ENCODE results near the gene MARCO.

Gene MARCO, protein sequence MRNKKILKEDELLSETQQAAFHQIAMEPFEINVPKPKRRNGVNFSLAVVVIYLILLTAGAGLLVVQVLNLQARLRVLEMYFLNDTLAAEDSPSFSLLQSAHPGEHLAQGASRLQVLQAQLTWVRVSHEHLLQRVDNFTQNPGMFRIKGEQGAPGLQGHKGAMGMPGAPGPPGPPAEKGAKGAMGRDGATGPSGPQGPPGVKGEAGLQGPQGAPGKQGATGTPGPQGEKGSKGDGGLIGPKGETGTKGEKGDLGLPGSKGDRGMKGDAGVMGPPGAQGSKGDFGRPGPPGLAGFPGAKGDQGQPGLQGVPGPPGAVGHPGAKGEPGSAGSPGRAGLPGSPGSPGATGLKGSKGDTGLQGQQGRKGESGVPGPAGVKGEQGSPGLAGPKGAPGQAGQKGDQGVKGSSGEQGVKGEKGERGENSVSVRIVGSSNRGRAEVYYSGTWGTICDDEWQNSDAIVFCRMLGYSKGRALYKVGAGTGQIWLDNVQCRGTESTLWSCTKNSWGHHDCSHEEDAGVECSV

DNA sequence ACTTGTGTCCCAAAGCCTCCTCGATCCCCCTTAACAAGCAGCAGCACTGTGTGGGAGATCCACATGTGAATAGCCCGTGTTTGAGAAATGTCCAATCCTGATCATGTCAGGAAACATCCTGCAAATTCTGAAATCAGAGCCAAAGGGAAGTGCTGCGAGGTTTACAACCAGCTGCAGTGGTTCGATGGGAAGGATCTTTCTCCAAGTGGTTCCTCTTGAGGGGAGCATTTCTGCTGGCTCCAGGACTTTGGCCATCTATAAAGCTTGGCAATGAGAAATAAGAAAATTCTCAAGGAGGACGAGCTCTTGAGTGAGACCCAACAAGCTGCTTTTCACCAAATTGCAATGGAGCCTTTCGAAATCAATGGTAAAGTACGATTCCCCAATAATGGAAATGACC is at the start of gene MARCO:
Gene MARCO (plus strand): TSS at position 164 of the 400 bp plus-strand sequence. CDS start 107 bp downstream, at position 271.
- no peak for DNase-seq

DNA sequence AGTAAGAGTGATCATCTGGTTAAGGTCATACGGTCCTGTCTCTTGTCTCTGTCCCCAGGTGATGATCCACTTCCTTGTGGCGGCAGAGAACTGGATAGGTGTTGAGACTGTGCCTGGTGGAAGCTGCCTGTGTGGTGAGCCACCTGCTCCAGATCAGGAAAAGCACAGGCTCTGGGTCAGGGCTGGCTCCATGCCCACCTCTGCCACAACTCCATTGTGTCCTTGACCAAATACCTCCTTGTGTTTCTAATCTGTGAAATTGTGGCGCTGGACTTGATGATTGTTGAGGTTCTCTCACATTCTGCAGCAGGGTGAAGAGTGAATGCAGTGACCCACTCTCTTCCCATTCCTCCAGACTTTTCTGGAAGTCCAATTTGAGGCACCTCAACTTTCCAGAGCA is 48.9 kb upstream of the MARCO start:
- DNase-seq: no peak

DNA sequence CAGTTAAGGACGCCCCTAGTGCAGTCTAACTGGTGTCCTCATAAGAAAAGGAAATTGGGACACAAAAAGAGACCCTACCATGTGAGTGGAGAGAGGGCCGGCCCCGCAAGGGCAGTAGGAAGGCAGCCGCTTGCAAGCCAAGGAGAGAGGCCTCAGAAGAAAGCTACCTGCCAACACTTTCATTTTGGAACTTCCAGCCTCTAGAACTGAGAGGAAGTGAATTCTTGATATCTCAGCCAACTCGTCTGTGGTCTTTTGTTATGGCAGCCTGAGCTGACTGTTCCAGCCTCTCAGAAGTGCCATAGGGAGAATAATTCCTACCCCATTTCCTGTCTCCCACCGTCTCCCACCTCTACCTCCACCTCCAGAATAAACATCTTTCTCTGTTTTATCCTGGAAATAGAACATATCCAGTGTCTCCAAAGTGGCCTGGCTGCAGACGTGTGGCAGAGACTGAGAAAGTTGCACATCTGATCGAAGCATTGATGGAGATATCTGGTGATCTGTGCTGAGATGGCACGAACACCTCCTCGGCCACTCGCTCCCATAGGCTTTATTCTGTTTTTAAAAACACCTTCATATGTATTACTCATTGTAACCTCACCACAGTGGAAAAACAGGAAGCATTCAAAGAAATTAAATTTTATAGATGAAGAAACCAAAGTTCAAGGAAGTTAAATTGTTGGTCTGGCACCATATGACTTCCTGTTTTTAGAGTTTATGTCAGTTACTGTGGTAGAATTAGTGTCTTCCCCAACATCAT is 39.5 kb upstream of the MARCO start:
- DNase-seq: no peak

DNA sequence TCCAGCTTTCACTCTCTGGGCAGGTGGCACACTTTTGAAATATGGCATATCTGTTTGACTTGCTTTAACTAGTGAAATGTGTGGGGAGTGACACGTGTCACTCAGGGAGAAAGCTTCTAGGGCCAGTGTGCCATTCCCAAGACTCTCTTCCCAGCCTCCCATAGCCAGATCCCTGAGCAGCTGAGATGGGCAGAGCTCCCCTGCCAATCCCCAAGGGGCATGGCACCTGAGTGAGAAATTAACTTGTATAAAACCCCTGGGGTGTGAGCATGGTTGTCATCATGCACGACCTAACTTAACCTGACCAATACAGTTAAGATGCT is 39.0 kb upstream of the MARCO start:
- DNase-seq: no peak

DNA sequence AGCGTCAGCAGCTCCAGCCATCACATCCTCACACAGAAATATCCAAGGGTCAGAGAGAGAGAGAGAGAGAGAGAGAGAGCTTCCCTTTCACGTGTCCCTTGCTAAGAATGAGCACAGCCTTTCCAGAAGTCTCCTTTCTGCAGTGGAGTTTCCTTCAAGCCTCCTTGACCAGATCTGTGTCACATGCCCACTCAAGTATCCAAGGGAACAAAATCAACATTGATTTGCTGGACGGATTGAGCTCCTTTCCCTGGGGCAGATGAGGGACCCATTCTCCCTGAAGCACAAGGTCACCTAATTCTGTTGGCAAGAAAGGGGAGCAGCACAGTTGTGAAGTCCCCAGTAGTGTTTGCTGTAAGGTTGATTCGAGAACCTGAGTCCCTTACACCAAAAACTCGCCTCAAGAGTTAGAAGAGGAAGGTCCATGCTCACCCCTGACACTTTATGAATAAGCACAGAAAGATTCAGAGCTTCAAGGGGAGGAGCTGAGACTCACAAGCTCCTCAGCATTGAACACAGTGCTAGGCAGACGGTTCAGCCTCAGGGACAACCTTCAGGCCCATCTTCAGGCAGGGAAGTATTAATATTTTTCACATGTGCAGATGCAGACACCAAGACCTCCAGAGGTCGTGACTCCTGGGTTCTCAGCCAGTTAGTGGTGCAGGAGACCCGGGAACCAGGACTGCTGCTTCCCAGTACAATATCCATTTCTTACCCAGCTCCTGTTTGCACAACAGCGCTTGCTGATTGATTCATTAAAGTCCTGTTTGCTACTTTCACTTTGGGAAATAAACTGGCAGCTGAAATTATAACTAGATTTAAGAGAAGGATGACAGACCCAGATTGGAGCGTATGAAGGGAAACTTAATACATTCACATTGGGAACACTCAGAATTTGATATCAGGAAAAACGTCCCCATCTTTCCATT is 38.2 kb upstream of the MARCO start:
- no peak for DNase-seq

DNA sequence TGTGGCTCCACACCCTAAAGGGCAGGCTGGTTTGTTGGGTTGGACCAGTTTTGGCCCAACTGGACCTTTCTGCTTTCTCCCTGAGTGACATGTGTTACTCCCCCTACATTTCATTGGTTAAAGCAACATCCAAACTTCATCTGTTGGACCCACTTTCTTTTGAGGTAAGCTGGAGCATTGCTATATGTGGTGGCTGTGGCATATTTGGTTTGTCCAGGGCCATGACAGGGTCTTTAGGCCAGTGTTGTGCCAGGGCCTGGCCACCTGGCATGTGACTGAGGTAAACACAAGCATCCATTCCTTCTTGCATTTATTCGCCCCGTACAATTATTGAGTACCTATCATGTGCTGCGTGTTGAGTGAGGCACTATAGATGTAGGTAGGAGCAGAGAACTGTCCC is 36.8 kb upstream of the MARCO start:
- DNase-seq: no peak

DNA sequence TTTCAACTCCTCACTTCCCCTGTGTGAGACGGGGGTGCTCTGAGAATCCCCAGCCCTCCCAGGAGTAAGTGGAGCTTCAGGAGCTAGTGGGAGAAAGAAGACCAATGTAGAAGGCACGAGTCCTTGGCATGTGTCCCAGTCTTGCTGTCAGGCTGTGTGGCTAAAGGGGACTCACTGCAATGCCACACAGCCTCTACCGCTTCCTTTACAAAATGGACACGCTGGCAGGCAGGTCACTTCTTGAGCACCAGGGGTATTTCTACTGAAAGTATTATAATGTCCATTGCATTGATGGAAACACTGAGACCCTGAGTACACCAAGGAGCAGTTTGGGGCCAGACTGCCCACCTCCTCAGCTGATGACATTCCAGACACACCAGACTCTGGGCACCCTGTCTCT is 35.8 kb upstream of the MARCO start:
- DNase-seq: no peak

DNA sequence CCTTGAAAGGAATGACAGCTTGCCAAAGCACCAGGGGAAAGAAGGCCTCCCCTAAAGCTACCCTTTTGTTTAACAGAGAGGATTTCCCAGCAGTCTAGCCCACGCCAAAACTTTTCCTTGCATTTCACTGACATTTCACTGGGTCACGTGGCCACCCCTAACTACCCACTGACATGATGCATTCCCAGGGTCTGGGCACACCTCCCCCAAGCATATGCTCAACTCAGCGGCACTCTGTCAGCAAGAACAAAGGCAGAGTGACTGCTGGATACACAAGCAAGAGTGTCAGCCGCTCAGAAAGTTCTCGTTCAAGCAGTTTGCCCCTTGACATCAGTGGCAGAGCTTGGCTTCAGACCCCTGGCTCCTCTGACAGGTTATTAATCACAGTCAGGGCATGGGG is 34.2 kb upstream of the MARCO start:
- no peak for DNase-seq

DNA sequence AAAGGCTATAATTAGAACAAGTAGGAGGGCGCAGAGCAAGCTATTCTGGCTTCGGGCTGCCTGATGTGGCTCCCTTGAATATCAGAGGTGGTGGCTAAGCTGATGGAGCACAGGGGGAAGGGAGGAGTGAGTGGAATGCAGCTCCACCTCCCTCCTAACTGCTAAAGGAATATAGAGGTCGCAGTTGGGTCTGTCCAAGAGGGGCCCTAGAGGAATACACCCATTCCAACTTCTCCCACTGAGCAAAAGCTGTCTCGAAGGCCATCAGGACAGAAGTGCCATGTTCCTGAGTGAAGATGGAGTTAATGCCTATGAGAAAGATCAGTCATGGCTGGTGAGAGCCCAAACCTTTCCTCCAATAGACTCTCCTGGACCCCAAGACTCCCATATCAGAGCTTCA is 32.8 kb upstream of the MARCO start:
- no peak for DNase-seq

DNA sequence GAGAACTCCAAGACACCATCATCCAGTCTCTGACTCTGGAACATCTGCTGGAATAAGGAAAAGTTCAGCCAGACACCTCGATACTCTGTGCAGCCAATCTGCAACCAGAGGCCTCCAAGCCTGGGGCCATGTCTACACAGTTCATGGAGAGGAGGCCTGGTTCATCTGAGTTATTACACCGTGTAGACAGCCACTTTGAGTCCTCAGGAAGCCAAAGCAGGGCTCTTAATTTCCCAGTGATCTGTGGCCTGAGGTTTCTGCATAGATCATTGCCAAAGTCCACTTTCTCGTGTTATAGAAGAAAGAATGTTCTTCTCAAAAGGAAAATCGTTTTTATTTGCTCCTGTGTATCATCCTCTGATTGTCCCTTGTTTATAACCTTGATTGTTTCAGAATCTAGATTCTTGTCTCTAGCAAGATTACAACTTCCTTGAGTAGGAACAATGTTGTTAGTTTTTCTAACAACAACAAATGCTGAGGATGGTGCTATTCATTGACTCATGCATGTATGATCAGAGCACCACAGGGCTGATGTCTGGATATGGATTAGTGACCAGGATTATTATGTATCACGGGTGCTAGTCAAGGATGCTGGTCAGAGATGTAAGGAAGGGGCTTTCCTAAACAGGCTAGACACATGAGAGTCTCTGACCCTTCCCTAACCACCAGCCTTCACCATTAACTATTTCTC is 30.7 kb upstream of the MARCO start:
- DNase-seq: no peak

DNA sequence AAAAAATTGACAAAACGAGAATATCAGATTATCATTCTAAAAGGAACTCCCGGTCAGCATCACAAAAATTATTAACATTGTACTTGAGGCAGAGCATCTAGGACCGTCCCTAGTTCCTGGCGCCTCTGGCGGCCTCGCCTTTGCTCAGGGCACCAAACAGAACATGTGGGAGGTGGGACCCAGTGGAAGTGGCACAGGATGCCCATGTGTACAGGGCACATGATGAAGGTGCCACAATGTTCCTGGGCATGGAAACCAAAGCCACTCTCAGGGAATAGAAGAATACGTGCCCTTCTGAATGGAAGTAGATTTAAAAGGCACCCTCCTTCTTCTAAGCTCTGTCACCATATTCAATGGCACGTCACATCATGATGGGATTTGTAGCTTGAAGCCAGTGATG is 30.1 kb upstream of the MARCO start:
- DNase-seq: no peak

DNA sequence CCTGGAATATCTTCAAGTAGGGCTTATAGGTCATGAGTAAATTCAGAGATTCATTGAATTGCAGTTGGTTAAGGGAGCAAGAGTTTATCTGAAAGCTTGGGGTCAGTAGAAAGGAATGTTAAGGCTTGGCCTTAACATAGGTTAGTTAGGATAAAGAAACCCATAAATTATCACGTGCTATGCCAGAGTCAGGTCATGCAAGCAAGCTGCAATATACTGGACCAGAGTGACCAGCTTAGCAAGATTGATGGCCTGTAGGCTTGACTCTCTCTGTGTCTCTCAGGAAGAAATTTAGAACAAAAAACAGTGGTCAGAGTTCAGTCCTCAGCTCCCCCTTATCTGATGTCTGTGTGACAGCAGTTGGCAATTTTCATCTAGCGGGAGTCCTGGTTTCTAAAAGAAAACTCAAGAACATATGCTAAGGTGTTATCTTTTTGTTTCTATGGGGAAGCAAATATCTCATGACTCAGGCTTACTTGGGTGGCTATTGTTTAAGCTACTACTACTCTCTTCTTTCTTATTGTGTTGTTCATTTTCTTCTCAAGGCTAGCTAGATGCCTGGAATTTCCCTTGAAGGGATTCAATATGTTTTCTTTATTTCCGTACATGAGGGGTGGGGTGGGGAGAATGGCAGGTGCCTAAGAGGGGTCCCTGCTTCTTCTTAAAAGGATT is 28.7 kb upstream of the MARCO start:
- no peak for DNase-seq

DNA sequence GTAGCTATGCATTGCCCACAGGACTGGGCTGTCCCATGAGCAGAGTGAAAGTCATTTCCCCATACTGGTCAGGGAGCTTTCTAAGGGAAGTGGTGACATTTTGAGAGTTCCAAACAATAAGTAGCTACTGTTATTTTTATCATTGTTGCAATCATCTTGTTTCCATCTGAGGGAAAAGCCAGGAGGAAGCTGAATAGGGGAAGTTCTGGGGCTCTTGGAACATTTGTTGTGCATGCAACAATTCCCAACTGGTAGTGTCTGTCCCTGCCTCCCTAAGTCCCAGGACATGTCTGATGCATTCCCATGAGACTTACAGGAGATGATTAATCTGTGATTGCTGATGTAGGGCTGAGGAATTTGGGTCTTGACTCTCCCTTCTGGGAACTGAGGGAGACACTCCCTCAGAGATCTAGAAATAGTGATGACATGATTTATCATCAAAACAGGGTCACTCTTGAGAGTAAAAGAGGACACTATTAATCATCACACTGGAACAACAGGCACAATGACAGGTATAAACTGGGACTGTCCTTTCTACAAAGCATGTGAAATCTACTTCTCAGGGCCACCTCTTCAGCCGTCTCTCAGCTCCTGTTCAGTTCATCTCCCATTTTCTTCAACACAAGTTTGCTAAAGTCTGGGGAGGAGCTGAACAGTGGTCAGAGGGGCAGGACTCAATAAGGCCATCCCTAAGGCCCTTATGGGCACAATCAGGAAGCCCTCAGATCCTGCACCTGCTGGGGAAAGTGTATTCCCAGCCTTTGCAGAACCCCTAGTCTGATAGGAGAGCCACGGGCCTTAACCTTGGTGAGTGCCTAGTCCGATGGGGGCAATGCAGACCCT is 28.0 kb upstream of the MARCO start:
- no peak for DNase-seq

DNA sequence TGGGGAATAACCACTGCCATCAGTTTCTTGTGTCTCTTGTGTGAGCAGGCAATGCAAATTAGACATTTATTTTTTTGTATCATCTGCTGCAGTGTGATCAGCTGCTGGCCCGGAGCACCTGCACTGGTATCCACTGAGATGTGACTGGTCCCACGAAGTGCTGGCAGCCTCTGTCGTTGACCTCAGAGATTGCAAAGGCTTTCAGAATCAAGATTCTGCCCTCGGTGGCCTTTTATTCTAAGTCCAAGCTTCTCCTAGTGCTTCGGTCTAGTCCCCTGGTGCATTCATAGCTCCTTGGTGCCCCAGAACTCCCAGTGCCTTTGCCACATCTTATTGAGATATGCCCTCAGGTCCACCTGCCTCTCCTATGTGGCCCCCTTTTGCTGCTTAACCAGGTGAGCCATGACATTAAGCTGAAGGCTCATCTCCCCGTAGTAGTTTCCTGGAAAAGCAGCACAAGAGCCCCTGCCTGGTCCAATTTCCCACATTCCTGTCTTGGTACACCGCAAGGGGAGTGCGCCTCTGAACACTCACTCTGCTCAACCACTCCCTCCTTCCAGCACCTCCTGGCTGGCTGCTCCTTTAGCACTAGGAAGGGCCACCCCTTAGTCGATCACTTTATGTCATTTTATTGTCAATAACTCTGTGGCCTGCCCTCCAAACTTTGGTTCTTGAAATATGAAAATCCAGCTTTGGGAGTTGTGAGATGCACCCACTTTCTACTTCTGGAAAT is 27.1 kb upstream of the MARCO start:
- DNase-seq: no peak

DNA sequence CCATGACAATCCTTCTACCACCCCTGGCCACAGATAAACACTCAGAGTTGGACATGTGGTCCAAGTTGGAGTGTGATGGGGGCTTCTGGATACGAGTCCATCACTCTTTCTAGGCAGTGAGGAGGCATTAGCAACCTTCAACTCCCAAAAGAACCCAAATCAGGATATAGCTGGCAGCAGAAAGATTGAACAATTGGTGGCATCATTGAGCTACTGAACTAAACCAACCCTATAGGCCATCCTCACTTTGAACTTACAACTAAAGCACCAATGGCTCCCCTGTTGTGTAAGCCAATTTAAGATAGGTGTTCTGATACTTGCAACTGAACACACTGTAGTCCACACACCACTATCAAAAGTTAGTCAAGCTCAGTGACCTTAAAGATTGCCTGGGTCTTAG is 24.0 kb upstream of the MARCO start:
- no peak for DNase-seq

DNA sequence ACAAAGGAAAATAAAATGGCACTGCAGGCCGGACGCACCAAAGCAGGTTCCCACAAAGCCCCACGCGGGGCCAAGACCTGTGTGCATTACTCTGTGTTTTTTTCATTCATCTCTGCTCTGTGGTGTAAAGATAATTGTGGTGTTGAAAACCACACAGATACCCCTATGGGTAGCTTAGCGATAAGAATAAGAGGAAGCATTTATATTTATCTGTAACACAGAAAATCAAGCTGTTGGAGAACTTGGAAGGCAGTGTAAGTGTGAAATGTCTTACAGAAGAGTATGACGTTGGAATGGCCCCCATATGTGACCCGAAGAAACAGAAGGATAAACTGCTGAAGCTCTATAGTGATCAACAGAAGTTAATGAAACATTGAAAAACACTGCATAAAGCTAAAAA is 20.3 kb upstream of the MARCO start:
- DNase-seq: no peak

DNA sequence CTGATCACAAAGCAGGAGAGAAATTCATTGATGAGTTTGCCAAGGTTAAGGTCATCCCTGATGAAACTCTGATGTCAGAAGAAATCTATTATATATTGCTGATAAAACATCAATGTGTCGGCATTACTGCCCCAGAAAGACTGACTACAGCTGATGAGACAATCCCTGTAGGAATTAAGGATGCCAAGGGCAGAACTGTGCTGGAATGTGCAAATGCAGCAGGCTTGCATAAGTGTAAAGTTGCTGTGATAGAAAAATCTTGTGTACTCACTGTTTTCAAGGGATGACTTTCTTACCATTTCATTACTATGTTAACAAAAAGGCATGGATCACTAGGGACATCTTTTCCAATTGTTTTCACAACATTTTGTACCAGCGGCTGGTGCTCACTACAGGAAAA is 19.7 kb upstream of the MARCO start:
- no peak for DNase-seq

DNA sequence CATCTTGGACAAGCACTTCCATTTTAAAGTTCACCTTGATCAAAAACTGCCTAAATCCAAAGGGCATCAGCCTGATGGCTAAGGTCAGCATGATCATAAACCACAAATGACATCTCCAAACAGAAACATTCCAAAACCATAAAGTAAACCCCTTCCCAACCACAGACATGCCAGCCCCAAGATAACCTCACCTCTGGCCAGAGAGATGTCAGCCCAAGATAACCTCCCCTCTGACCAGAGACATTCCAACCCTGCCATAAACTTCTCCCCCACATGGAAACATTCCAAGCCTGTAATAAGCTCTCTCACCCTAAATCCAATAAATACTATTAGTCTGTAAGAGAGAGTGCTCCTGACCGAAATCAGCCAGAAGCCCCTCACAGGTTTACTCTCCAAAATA is 18.6 kb upstream of the MARCO start:
- DNase-seq: no peak

DNA sequence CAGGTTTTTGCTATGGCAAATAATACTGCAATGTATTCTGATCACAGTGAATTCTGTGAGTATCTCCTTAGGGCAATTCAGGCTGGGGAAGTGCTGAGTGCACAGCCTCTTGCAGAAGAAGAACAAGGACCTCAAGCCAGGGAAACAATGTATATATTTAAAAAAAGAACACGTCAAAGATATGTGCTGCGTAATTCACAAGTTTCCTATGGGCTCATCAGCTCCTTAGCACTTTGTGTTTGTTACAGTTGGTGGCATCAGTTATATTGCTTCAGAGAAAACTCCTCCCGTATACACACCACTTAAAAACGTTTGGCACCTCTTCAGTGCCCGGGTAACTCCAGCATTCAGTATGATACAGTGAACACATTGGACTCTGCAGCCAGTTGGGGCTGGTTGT is 16.5 kb upstream of the MARCO start:
- DNase-seq: no peak

DNA sequence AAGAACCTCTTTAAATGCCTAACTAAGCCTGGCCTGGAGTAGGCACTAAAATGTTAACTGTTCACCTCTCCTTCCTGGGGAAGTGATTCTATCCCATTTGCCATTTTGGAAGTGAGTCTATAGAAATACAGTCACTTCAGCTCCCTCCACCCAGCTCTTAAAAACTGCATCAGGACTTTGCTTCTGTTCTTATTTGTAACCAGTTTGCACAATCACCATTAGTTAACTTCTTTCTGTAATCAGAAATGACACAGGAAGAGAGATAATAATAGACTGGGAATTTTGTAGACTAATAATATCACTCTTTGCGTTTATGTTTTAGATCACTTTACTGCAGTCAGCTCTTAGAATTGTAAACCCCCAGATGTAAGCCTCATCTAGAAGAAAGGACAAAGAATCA is 16.0 kb upstream of the MARCO start:
- no peak for DNase-seq

Measured in activated CD4-positive, alpha-beta T cell treated with anti-CD3 and anti-CD28 coated beads for 1 hour (primary cell).